Psoas muscle (tissue), 8 donors: ENCODE measurements around the gene BHLHE23. TPM values are rescaled to one million over a fixed set of nuclear protein-coding genes. Genes with fewer than 3 reads are reported as not detected.

Source experiments
- ATAC-seq, 4 donors: fragments of 200-7000 bp; cut with Tn5 transposase; one replicate each; pipeline ENCODE4 v1.9.1; 2020; ENCODE audit warnings: moderate library complexity in 3 of 4, mild to moderate bottlenecking in 2 of 4
- DNase-seq, 2 donors: peaks; one replicate each; pipeline ENCODE4 v3.0.0-alpha.2; 2020
- H3K27ac ChIP-seq: fragments of 200-600 bp; one replicate; pipeline ENCODE4 v1.8.0; 2022
- H3K27me3 ChIP-seq, 3 donors: fragments of 200-600 bp in 1 of 3; one replicate each; pipeline versions ENCODE4 v1.6.1 to v1.8.0; 2013 to 2022; ENCODE audit warnings: low read length in 2 of 3, mild to moderate bottlenecking in 2 of 3, moderate library complexity in 1 of 3; ENCODE audit not compliant: insufficient read depth in 3 of 3
- H3K36me3 ChIP-seq, 2 donors: fragments of 200-600 bp in 1 of 2; one replicate each; pipeline versions ENCODE4 v1.6.1 to v1.8.0; 2013 to 2022; ENCODE audit warnings: low read depth in 1 of 2, mild to moderate bottlenecking in 1 of 2, moderate library complexity in 1 of 2; ENCODE audit not compliant: insufficient read depth in 1 of 2
- H3K4me1 ChIP-seq: fragments of 200-600 bp; one replicate; pipeline ENCODE4 v1.8.0; 2022
- H3K4me3 ChIP-seq: fragments of 200-600 bp; one replicate; pipeline ENCODE4 v1.8.0; 2022; ENCODE audit warnings: mild to moderate bottlenecking
- H3K9me3 ChIP-seq: fragments of 200-600 bp; one replicate; pipeline ENCODE4 v1.8.0; 2022
- CTCF ChIP-seq: fragments of 200-600 bp; IDR thresholded peaks from one replicate; pipeline ENCODE4 v1.8.0; 2022; ENCODE audit warnings: antibody characterized with exemption
- WGBS, 3 donors: extraction: QIAGEN DNeasy Blood & Tissue Kit; methylation state at CpG; one replicate each; pipeline versions ENCODE4 v1.1.6 to v1.1.7; 2013; 5-methylcytosine and 5-hydroxymethylcytosine counted together
- intact Hi-C, 2 donors: fragments of 100-400 bp; cut with DNase I; formaldehyde crosslinking; loops; one replicate each; pipeline versions ENCODE4 v1.11.0 to v1.14.2; 2022
- polyA plus RNA-seq, 3 donors: library from polyadenylated mRNA; stranded (reverse); fragments of 200-250 nt; gene quantifications; one replicate each; pipeline ENCODE4 v1.2.3, GENCODE V29; 2013
- total RNA-seq, 4 donors: library from RNA; stranded (reverse); fragmentation: NEBNext Ultra II Directional in 2 of 4; extraction: Animal tissue kit (Norgen Biotek cat#: 25700) in 2 of 4; gene quantifications; one replicate each; pipeline versions ENCODE4 v1.2.1 to v1.2.4, GENCODE V29; 2021 to 2023
- donor health status: healthy with polysubstance abuse.
- donor health status: DM: no; HTN: no; CAD: no; lungs with moderate emphysema.
- donor health status: Bipolar disorder and iron deficiency.
- donor health status: healthy.
- donor health status: DM: yes; HTN: yes; CAD: no.
- donor health status: DM: no; HTN: no; CAD: no.
- donor health status: DM: no; HTN: no; CAD: no.
- donor health status: DM: yes; HTN: yes; CAD: no.

BHLHE23 gene
- total and polyA plus RNA-seq, 7 donors, result not detected

DNA sequence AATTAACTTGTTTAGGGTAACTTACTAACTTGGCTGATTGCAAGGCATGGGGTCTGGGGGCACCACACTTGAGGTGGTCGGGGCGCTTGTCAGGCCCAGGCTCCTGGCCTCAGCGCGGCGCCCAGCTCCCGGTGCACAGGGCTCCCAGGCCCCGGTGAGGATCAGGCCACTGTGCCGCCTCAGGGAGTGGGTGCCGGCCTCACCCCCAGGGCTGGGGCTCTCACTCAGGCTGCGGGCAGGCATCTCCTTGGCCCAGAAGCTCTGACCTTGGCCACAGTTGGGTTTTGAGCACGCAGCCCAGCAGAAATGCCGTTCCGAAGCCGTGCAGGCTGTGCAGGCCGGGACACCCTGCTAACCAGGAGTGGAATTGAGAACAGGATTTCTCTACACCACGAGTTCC, 37.8 kb upstream of the BHLHE23 start:
- H3K27me3 ChIP-seq, result peaks cover 0 to 71% (median 15%) of the 10 kb centered on the region in 3 donors
- no peak overlapping the region for H3K4me3 ChIP-seq
- TF ChIP-seq CTCF, result no peak
- ATAC-seq (no peak), DNase-seq (peak in 1 of 2 donors; percentile 15)
- H3K9me3 ChIP-seq, result no peaks in the 10 kb centered on the region
- WGBS, 3 donors, result 63 to 77% (median 70%) methylated on average over 16 of the region's 16 CpGs
- intact Hi-C loops, result no loop called here
- H3K4me1 ChIP-seq, result no peaks in the 10 kb centered on the region
- H3K27ac ChIP-seq, result no peak overlapping the region
- no peaks in the 10 kb centered on the region for H3K36me3 ChIP-seq

- Histone ChIP-seq H3K4me1 (no peaks in the 10 kb centered on the region), H3K9me3 (no peaks in the 10 kb centered on the region), H3K27ac (no peak overlapping the region), H3K4me3 (no peak overlapping the region), H3K27me3 (peaks cover 0 to 75% (median 15%) of the 10 kb centered on the region in 3 donors), H3K36me3 (no peaks in the 10 kb centered on the region)
- WGBS, 3 donors, result 71 to 74% (median 74%) methylated on average over 25 of the region's 25 CpGs
- intact Hi-C loops, result no loop called here
- DNase-seq (peak in 1 of 2 donors; percentile 28), ATAC-seq (no peak)
- TF ChIP-seq CTCF, result no peak
Observed at GRCh38 chr20:63044204-63044600, 37.4 kb upstream of the BHLHE23 start.

- H3K27me3 ChIP-seq, result peaks cover 0 to 81% (median 12%) of the 10 kb centered on the region in 3 donors
- 83 to 85% (median 85%) methylated on average over 62 to 64 of the region's 64 CpGs for WGBS, 3 donors
- no peak for TF ChIP-seq CTCF
Observed at GRCh38 chr20:63043348-63044203, 36.8 kb upstream of the BHLHE23 start.

GRCh38 chr20:63042448-63043071, 35.8 kb upstream of the BHLHE23 start:
- no peak for TF ChIP-seq CTCF
- no peak overlapping the region for H3K4me3 ChIP-seq
- ATAC-seq (no peak), DNase-seq (peak in 1 of 2 donors; percentile 1)
- no peaks in the 10 kb centered on the region for H3K9me3 ChIP-seq
- H3K36me3 ChIP-seq, result no peaks in the 10 kb centered on the region
- no peak overlapping the region for H3K27ac ChIP-seq
- intact Hi-C loops, result no loop called here
- H3K4me1 ChIP-seq, result no peaks in the 10 kb centered on the region
- peaks cover 0 to 82% (median 12%) of the 10 kb centered on the region in 3 donors for H3K27me3 ChIP-seq
- WGBS, 3 donors, result 60 to 63% (median 61%) methylated on average over 12 of the region's 12 CpGs

More at GRCh38 chr20:63043348-63044203, 36.8 kb upstream of the BHLHE23 start:
- Histone ChIP-seq H3K27ac (no peak overlapping the region), H3K4me3 (no peak overlapping the region), H3K4me1 (no peaks in the 10 kb centered on the region), H3K9me3 (no peaks in the 10 kb centered on the region), H3K36me3 (no peaks in the 10 kb centered on the region)
- intact Hi-C loops, result no loop called here
- ATAC-seq (no peak), DNase-seq (peak in 1 of 2 donors; percentile 35)
